GM23338 (cell line): ENCODE results near the gene ADAT2.

Experiments used
- CREB1 ChIP-seq: fragments of 250-450 bp; sonication (Bioruptor Pico); IDR thresholded peaks from 2 replicates; pipeline ENCODE4 v1.5.0; 2020; ENCODE audit warnings: low read depth, mild to moderate bottlenecking, moderate library complexity
- CTCF ChIP-seq, 2 experiments: fragments of 200-600 bp in 1 of 2; sonication (generic) in 1 of 2; conservative IDR thresholded peaks; 2 replicates each; pipeline versions ENCODE4 v1.5.1 to v1.6.1; 2016 to 2017; ENCODE audit warnings: antibody characterized with exemption in 2 of 2, low read depth in 2 of 2, mild to moderate bottlenecking in 2 of 2, moderate library complexity in 1 of 2
- EZH2 ChIP-seq: fragments of 200-600 bp; sonication (generic); IDR thresholded peaks from one replicate; pipeline ENCODE4 v1.8.0; 2017; ENCODE audit warnings: antibody characterized with exemption, mild to moderate bottlenecking, low read depth; ENCODE audit not compliant: unreplicated experiment
- EZH2phosphoT487 ChIP-seq: fragments of 200-600 bp; sonication (generic); IDR thresholded peaks from one replicate; pipeline ENCODE4 v1.8.1; 2018; ENCODE audit warnings: antibody characterized with exemption; ENCODE audit not compliant: unreplicated experiment
- JUNB ChIP-seq: IDR thresholded peaks from one replicate; pipeline ENCODE4 v1.6.1; 2016; ENCODE audit warnings: antibody characterized with exemption; ENCODE audit not compliant: unreplicated experiment
- POLR2AphosphoS5 ChIP-seq: IDR thresholded peaks from 2 replicates; pipeline ENCODE4 v1.6.1; 2016; ENCODE audit warnings: antibody characterized with exemption, low read depth
- STAT1 ChIP-seq: IDR thresholded peaks from one replicate; pipeline ENCODE4 v1.6.1; 2016; ENCODE audit warnings: antibody characterized with exemption; ENCODE audit not compliant: unreplicated experiment
- ZNF331 ChIP-seq: fragments of 250-450 bp; sonication (Bioruptor Pico); IDR thresholded peaks from 2 replicates; pipeline ENCODE4 v1.5.0; 2020; ENCODE audit warnings: low read depth, mild to moderate bottlenecking, moderate library complexity
- ZNF462 ChIP-seq: fragments of 250-450 bp; sonication (Bioruptor Pico); IDR thresholded peaks from 2 replicates; pipeline ENCODE4 v1.5.0; 2020; ENCODE audit warnings: mild to moderate bottlenecking, moderate library complexity
- TF ChIP-seq, protein P1 (sequence below): IDR thresholded peaks from one replicate; pipeline ENCODE4 v1.6.1; 2018; ENCODE audit warnings: antibody characterized with exemption; ENCODE audit not compliant: unreplicated experiment
- TF ChIP-seq, protein P2 (sequence below): IDR thresholded peaks from 2 replicates; pipeline ENCODE4 v1.6.1; 2016; ENCODE audit warnings: antibody characterized with exemption

DNA sequence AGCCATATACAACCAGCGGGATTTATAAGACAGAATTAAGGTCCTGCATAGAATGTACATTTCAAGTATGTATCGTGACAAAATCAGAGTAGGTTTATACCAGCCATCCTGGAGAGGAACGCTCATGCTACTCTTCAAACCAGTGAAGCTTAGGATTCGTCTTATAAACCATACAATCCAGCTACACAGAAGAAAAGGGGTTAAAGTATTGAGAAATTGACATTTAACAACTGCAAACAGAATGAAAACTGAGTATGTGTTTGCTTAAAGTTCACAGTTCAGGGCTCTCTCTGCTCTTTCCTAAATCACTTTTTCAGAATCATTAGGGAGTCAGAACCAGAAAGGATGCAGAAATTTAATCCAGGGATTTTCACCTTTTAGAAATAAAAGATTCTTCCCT, 17.9 kb downstream of the ADAT2 start:
- TF ChIP-seq CTCF (conservative IDR thresholded peaks at IDR 0.05; ENCODE audit: low read depth in 2 of 2), result no peak
- TF ChIP-seq POLR2AphosphoS5, result no peak
- TF ChIP-seq, protein P1, sequence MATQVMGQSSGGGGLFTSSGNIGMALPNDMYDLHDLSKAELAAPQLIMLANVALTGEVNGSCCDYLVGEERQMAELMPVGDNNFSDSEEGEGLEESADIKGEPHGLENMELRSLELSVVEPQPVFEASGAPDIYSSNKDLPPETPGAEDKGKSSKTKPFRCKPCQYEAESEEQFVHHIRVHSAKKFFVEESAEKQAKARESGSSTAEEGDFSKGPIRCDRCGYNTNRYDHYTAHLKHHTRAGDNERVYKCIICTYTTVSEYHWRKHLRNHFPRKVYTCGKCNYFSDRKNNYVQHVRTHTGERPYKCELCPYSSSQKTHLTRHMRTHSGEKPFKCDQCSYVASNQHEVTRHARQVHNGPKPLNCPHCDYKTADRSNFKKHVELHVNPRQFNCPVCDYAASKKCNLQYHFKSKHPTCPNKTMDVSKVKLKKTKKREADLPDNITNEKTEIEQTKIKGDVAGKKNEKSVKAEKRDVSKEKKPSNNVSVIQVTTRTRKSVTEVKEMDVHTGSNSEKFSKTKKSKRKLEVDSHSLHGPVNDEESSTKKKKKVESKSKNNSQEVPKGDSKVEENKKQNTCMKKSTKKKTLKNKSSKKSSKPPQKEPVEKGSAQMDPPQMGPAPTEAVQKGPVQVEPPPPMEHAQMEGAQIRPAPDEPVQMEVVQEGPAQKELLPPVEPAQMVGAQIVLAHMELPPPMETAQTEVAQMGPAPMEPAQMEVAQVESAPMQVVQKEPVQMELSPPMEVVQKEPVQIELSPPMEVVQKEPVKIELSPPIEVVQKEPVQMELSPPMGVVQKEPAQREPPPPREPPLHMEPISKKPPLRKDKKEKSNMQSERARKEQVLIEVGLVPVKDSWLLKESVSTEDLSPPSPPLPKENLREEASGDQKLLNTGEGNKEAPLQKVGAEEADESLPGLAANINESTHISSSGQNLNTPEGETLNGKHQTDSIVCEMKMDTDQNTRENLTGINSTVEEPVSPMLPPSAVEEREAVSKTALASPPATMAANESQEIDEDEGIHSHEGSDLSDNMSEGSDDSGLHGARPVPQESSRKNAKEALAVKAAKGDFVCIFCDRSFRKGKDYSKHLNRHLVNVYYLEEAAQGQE, result no peak
- TF ChIP-seq EZH2, result no peak
- no peak for TF ChIP-seq EZH2phosphoT487
- TF ChIP-seq STAT1, result no peak
- TF ChIP-seq, protein P2, sequence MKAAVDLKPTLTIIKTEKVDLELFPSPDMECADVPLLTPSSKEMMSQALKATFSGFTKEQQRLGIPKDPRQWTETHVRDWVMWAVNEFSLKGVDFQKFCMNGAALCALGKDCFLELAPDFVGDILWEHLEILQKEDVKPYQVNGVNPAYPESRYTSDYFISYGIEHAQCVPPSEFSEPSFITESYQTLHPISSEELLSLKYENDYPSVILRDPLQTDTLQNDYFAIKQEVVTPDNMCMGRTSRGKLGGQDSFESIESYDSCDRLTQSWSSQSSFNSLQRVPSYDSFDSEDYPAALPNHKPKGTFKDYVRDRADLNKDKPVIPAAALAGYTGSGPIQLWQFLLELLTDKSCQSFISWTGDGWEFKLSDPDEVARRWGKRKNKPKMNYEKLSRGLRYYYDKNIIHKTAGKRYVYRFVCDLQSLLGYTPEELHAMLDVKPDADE, result no peak
- no peak for TF ChIP-seq CREB1 (CRISPR knock-in tag)
- no peak for TF ChIP-seq JUNB
- no peak for TF ChIP-seq ZNF462 (CRISPR knock-in tag)
- no peak for TF ChIP-seq ZNF331 (CRISPR knock-in tag)
